ENCODE data around the gene TRAF4. TPM values are rescaled to one million over a fixed set of nuclear protein-coding genes. Genes with fewer than 3 reads are reported as not detected.

TRAF4 gene
- total and polyA plus RNA-seq, 2 donors (not counting 3 experiments of a cell fraction or from before 2014, with no cell fraction given) = 79.5 to 83.9 TPM

DNA sequence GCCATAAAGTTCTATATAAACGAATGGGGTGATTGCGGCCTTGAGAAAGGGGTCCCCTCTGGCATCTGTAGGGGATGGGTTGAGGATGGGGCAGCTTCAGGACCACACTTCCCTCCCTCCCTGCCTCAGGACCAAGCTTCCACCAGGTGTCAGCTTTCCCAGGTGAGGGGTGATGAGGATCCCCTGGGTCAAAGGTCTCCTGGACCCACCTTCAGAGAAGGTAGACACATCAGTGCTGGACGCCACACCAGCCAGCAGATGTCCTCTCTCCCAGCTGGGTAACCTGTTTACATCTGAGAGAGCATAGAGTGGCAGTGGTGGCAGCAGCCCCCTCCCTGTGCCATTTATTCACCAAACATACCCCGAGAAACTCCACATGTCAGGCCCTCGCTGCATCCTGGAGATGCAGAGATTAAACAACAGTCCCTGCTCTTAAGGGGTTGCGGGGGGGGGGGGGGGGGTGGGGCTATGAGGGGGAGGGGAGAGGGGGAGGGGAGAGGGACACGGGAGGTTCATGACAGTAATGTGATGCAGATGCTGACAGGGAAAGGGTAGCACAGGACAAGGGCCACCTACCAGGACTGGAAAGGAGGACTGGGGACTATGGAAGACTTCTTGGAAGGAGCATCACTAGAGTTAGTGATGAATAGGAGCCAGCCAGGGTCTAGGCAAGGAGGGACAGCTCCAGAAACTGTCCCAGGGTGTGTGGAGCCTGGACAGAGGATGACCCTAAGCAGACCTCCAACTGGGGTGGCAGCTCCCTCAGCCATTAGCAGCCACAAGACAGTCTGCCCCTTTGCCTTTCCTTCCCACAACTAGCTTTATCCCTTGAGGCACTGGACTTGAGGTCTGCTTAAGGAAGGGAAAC is 37.1 kb upstream of the TRAF4 start:
- Histone ChIP-seq H3K79me2 (ENCODE audit: control insufficient read depth, insufficient read depth, low read length) (no peaks in the 10 kb centered on the region), H3K4me3 (replicated peaks in 1 of 3; ENCODE audit: insufficient read depth in 1 of 3, low read depth in 1 of 3, low read length in 3 of 3) (no peak overlapping the region), H3K9me3 (replicated peaks; ENCODE audit: control insufficient read depth, insufficient read depth, low read length) (no peaks in the 10 kb centered on the region), H2AFZ (ENCODE audit: low read depth, low read length) (no peak overlapping the region), H3K27ac (ENCODE audit: insufficient read depth, low read depth, low read length) (no peak overlapping the region), H3K4me2 (ENCODE audit: insufficient read depth, low read length) (no peak overlapping the region), H4K20me1 (replicated peaks; ENCODE audit: control insufficient read depth, extremely low read depth, insufficient read depth, low read length) (no peaks in the 10 kb centered on the region), H3K9me1 (replicated peaks; ENCODE audit: control insufficient read depth, extremely low read depth, insufficient read depth, low read length) (no peaks in the 10 kb centered on the region), H3K36me3 (ENCODE audit: control insufficient read depth in 2 of 2, extremely low read depth in 1 of 2, insufficient read depth in 2 of 2, low read length in 2 of 2) (peaks cover 4 to 27% of the 10 kb centered on the region in 2 experiments), H3K9ac (replicated peaks; ENCODE audit: extremely low read depth, insufficient read depth, low read length) (no peak overlapping the region), H3K4me1 (ENCODE audit: control insufficient read depth, extremely low read depth, insufficient read depth, low read length) (peaks cover 4% of the 10 kb centered on the region), H3K27me3 (ENCODE audit: control insufficient read depth in 2 of 2, insufficient read depth in 2 of 2, low read length in 2 of 2) (no peaks in the 10 kb centered on the region)
- DNase-seq (ENCODE audit: low read depth, low spot score) = no peak
- intact Hi-C loops (cut with micrococcal nuclease) (no loop called here), dilution Hi-C loops (cut with MboI; ENCODE audit: extremely low pct_ligation_motif_present, low sequenced_read_pairs) (no loop called here)
- ChIA-PET POLR2A (no interaction called here), CTCF (no interaction called here)
- no peak for FAIRE-seq
- TF ChIP-seq POLR2AphosphoS5 (IDR thresholded peaks at IDR 0.05; ENCODE audit: insufficient read depth, low read depth, low read length) (no peak), FOS (IDR thresholded peaks at IDR 0.05; ENCODE audit: borderline replicate concordance, insufficient read depth, low read length) (no peak), MYC (IDR thresholded peaks at IDR 0.05; ENCODE audit: low read depth, low read length) (no peak), JUN (IDR thresholded peaks at IDR 0.05; ENCODE audit: borderline replicate concordance, insufficient read depth, insufficient read length, low read depth) (no peak), EZH2 (IDR thresholded peaks at IDR 0.05; ENCODE audit: borderline replicate concordance, low read depth, low read length, severe bottlenecking) (no peak), POLR2A (IDR thresholded peaks at IDR 0.05; ENCODE audit: low read depth, low read length) (no peak), GATA2 (IDR thresholded peaks at IDR 0.05; ENCODE audit: insufficient read depth, insufficient read length, low read depth, low read length) (no peak)
- TF ChIP-seq, protein P1, sequence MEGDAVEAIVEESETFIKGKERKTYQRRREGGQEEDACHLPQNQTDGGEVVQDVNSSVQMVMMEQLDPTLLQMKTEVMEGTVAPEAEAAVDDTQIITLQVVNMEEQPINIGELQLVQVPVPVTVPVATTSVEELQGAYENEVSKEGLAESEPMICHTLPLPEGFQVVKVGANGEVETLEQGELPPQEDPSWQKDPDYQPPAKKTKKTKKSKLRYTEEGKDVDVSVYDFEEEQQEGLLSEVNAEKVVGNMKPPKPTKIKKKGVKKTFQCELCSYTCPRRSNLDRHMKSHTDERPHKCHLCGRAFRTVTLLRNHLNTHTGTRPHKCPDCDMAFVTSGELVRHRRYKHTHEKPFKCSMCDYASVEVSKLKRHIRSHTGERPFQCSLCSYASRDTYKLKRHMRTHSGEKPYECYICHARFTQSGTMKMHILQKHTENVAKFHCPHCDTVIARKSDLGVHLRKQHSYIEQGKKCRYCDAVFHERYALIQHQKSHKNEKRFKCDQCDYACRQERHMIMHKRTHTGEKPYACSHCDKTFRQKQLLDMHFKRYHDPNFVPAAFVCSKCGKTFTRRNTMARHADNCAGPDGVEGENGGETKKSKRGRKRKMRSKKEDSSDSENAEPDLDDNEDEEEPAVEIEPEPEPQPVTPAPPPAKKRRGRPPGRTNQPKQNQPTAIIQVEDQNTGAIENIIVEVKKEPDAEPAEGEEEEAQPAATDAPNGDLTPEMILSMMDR (IDR thresholded peaks at IDR 0.05; ENCODE audit: extremely low read depth in 1 of 2, insufficient read depth in 1 of 2, low read depth in 1 of 2, low read length in 2 of 2) = no peak
- TF ChIP-seq, protein P2, sequence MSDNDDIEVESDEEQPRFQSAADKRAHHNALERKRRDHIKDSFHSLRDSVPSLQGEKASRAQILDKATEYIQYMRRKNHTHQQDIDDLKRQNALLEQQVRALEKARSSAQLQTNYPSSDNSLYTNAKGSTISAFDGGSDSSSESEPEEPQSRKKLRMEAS (IDR thresholded peaks at IDR 0.05; ENCODE audit: insufficient read depth, insufficient read length) = no peak
- BruUV-seq (replicated peaks) = no TSS peak

All from endothelial cell of umbilical vein (primary cell).